ENCODE data around the gene TMC1. TPM values are rescaled to one million over a fixed set of nuclear protein-coding genes. Genes with fewer than 3 reads are reported as not detected.
"Not testable (repeated sequence)": the region's sequence is repeated elsewhere in the genome, so short reads cannot be mapped to it uniquely, and the experiment has no call there.

The TMC1 gene
- total RNA-seq, 4 donors from 2014 or later, result not detected

GRCh38 chr9:72794946-72795345, 273.5 kb downstream of the TMC1 start:
- WGBS, result 47% methylated on average over 1 of the region's 1 CpG
- TF ChIP-seq CTCF (IDR thresholded peaks at IDR 0.05) (no peak), EP300 (IDR thresholded peaks at IDR 0.05) (no peak), POLR2AphosphoS5 (IDR thresholded peaks at IDR 0.05) (no peak), POLR2A (IDR thresholded peaks at IDR 0.05) (no peak)
- no peaks in the 10 kb centered on the region for H3K4me1 ChIP-seq

GRCh38 chr9:72800328-72800994, 279.1 kb downstream of the TMC1 start:
- 63% methylated on average over 5 of the region's 5 CpGs for WGBS
- Histone ChIP-seq H3K4me3 (no peak overlapping the region), H3K27me3 (no peaks in the 10 kb centered on the region), H3K27ac (no peak overlapping the region), H3K9me3 (no peaks in the 10 kb centered on the region), H3K4me1 (no peaks in the 10 kb centered on the region), H3K36me3 (no peaks in the 10 kb centered on the region)
- TF ChIP-seq EP300 (IDR thresholded peaks at IDR 0.05) (no peak), POLR2A (IDR thresholded peaks at IDR 0.05) (no peak), CTCF (IDR thresholded peaks at IDR 0.05) (no peak), POLR2AphosphoS5 (IDR thresholded peaks at IDR 0.05) (no peak)
- DNase-seq (ENCODE audit: low spot score in 2 of 2), result no peak

More at GRCh38 chr9:72794946-72795345, 273.5 kb downstream of the TMC1 start:
- no peak for DNase-seq (ENCODE audit: low spot score in 2 of 2)
- Histone ChIP-seq H3K27ac (no peak overlapping the region), H3K4me3 (no peak overlapping the region), H3K36me3 (no peaks in the 10 kb centered on the region), H3K27me3 (no peaks in the 10 kb centered on the region), H3K9me3 (no peaks in the 10 kb centered on the region)

- TF ChIP-seq POLR2AphosphoS5 (IDR thresholded peaks at IDR 0.05), result no peak
- no peak for TF ChIP-seq EP300 (IDR thresholded peaks at IDR 0.05)
- TF ChIP-seq CTCF (IDR thresholded peaks at IDR 0.05), result no peak
- TF ChIP-seq POLR2A (IDR thresholded peaks at IDR 0.05), result no peak
- Histone ChIP-seq H3K4me3 (no peak overlapping the region), H3K27ac (no peak overlapping the region), H3K27me3 (no peaks in the 10 kb centered on the region), H3K4me1 (peaks cover 5% of the 10 kb centered on the region), H3K36me3 (no peaks in the 10 kb centered on the region), H3K9me3 (no peaks in the 10 kb centered on the region)
- DNase-seq (ENCODE audit: low spot score in 2 of 2), result no peak
- WGBS, result 58% methylated on average over 1 of the region's 1 CpG
Observed at GRCh38 chr9:72805238-72805637, 283.8 kb downstream of the TMC1 start.

- WGBS, result no CpG with 5 or more reads among the region's 35 CpGs
- DNase-seq (ENCODE audit: low spot score in 2 of 2); H3K4me3 ChIP-seq; H3K4me1 ChIP-seq; H3K36me3 ChIP-seq; H3K27me3 ChIP-seq; H3K9me3 ChIP-seq; H3K27ac ChIP-seq: not testable (repeated sequence)
Observed at GRCh38 chr9:72806313-72806809, 285.0 kb downstream of the TMC1 start.

- TF ChIP-seq POLR2A (IDR thresholded peaks at IDR 0.05) (no peak), CTCF (IDR thresholded peaks at IDR 0.05) (no peak), POLR2AphosphoS5 (IDR thresholded peaks at IDR 0.05) (no peak), EP300 (IDR thresholded peaks at IDR 0.05) (no peak)
- H3K4me3 ChIP-seq, result no peak overlapping the region
- DNase-seq (ENCODE audit: low spot score in 2 of 2), result no peak
- H3K9me3 ChIP-seq, result no peaks in the 10 kb centered on the region
- no peaks in the 10 kb centered on the region for H3K36me3 ChIP-seq
- peaks cover 5% of the 10 kb centered on the region for H3K4me1 ChIP-seq
- no peak overlapping the region for H3K27ac ChIP-seq
- H3K27me3 ChIP-seq, result no peaks in the 10 kb centered on the region
- 78% methylated on average over 2 of the region's 2 CpGs for WGBS
Observed at GRCh38 chr9:72807765-72808445, 286.5 kb downstream of the TMC1 start.

Data from suprapubic skin (tissue), 4 donors.